GM19351 (cell line): Measurements from ENCODE around the gene XPNPEP1.

ENCODE experiments used
- ATAC-seq: cut with Tn5 transposase; IDR thresholded peaks from one replicate; pipeline ENCODE4 v1.9.1; 2021; ENCODE audit warnings: mild to moderate bottlenecking, moderate library complexity; ENCODE audit not compliant: unreplicated experiment

XPNPEP1 gene

DNA sequence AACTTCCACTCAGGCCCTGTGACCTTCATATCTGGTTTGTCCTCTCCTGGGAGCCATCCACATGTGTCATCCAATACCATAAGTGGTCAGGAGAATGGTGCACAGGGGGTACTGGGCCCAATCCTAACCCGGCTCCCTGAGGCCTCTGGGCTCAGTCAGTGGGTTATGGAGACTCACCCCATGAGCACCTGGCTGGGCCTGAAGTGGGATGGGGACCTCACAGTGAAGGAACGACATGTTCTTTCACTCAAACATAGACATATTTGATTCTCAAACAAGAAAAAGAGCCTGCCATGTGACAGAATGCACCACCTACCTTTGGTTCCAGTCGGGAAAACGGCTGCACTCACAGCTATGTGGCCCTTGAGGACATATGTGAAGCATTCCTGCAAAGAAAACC is 51.8 kb downstream of the XPNPEP1 start:
- no peak for ATAC-seq

DNA sequence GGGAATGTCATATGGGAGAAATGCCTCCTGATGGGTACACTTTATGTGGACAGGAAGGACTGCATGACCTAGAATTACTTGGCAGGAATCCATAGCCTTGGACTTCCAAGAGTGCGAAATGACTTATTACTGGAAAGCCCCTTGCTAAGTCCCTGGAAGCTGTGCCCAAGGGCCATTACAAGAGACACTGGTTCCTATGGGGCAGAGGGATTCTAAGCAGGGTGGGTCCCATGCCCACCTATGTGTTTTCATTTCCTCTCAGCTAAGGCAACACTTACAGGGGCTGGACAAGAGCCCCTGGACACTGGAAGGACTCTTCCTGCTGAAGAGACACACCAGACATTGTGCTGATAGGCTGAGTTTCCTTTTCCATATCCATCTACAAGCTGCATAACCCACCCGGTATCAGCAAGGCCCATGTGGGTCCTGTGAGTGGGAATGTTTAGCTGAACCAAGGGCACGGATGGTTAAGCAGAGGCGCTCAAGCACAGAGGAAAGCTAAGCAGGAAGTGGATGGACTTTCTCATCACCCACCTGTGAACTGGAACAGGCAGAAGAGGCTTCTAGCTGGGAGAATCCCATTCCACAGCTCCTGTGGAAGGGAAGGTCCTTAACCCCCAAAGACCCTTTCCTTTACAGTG is 56.2 kb downstream of the XPNPEP1 start:
- ATAC-seq, result no peak

DNA sequence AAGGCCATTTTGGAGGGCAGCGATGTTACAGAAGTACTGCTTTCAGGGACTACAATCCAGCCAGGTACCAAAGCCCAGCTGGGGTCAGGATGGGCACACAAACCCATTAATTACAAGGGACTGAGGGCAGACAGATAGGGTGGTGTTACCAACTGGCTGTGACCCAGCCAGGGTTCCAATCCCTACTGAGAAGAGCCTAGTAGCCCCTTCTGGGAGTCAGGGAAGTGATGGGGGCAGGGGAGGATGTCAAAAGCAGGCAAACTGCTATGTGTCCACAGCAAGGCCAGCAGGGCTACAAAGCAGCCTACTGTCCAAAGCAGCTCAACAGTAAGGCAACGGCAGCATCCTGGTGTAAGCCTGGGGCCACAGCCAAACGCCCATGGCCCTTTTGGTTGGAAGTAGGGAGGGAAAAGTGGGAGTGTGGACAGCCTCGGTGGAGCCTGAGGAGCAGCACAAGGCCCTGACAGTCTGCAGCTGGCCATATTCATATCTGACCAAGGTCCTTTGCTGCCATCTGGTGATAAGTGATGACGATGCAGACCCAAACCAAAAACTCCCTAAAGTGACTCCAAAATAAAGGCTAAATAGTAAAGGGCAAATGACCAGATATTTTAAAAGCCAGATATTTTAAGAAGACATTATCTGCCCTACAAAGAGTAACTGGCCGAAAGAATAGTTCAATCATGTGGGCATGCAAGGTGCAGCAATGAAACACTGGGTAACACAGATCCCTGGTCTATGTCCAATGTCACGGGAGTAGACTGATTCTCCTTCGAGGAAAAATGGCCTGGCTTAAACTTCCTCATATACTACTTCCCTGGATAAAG is 56.9 kb downstream of the XPNPEP1 start:
- ATAC-seq, result no peak

DNA sequence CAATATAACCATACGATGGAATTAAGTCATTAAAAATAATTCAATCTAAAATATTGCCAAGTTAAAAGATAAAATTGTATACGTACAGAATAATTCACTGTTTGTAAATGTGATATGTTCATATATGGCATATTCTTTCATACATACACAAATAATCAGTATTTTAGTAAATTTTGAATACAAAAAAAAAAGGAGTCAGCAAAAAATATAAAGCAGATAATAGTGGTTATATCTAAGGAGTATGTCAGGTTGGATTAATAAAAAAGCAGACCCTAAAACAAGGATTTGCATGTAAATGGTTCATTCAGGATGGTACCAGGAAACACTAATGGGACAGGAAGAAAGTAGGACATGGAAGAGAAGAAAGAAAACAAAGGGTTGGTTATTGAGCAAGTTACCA is 59.5 kb downstream of the XPNPEP1 start:
- no peak for ATAC-seq

DNA sequence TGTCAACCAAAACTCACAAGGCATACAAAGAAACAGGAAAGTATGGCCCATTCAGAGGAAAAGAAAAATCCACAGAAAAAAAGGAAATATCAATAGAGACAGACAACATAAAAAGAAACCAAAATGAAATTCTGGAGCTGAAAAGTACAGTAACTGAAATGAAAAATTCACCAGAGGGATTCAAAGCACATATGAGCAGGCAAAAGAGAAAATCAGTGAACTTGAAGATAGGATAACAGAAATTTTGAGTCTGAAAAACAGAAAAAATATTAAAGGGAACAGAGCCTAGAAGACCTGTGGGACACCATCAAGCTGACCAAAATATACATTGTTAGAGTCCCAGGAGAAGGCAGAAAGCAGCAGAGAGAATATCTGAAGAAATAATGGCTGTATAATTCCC is 60.6 kb downstream of the XPNPEP1 start:
- no peak for ATAC-seq

DNA sequence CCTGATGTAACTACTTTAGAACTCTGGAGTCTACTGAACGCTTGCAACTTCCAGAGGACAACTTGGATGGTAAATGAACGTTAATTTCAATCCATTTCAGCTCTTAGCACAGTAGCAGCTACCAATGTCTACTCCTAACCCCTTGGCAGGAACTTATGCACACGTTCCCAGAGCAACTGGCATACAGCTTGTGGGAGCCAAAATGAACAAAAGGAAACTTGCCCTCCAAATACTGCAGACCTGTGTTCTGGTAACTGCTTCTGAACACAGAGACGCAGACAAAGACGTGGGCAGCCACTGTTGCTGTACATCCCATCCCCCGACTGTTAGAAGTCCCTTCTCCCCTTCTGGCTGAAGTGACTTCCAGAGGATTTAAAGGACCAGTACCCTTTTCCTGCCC is 61.3 kb downstream of the XPNPEP1 start:
- ATAC-seq, result no peak

DNA sequence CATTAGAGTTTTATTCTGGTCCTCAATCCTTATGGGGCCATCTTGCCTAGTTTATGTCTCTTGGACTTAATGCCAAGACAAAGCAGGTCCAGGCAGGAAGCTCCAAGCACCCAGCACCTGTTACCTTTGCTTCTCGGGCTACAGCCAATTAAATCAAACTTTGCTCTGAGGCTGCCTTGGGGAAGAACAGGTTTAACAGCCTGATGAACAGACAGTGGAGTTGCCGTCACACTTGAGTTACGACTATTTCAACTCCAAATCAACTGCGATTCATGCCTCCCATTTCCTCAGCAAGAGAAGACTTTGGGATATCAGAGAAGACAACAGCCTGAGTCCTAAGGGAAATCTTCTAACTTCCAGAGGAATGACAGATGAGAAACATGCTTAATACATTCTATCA is 62.2 kb downstream of the XPNPEP1 start:
- ATAC-seq, result no peak

DNA sequence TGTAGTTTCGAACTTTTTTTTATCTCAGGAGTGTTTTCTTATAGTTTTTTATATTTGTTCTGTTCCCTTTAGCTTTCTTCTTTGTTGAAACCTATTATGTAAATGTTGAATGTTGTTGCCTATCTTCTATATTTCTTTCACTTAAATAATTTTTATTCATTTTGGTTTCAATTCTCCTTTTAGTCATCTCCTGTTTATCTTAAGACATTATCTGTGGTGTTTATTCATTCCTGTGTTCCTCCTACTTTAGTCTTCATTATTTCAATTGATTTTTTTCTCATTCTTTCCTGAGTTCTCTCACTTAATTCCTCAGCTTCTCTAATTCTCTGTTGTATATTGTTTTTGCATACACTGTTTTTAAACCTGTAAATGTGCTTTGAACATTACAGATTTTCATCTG is 64.1 kb downstream of the XPNPEP1 start:
- no peak for ATAC-seq

DNA sequence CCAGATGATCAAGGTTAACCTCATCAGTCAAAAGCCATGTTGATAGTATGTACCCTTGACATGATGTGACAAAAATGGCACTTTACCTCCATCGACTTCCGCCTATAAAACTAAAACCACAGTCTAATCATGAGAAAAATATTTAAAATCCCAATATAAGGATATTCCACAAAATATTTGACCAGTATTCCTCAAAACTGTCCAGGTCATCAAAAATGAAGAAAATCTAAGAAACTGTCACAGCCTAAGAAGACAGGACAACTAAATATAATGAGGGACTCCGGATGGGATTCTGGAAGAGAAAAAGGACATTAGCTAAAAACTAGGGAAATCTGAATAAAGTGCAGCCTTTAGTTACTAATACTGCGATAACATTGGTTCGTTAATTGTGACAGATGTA is 67.6 kb downstream of the XPNPEP1 start:
- ATAC-seq, result no peak

DNA sequence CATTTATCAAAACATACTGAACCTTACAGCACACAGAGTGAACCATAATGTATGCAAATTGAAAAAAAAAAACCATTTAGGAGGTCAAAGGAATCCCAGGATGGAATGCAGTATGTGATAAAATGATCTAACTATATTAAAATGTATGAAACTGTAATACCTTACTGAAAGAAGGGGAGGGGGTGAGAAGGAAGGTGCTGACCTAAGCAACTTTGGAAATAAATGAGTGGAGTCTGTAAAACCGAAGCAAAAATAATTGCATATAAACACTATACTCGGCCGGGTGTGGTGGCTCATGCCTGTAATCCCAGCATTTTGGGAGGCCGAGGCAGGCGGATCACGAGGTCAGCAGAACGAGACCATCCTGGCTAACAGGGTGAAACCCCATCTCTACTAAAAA is 69.4 kb downstream of the XPNPEP1 start:
- no peak for ATAC-seq

DNA sequence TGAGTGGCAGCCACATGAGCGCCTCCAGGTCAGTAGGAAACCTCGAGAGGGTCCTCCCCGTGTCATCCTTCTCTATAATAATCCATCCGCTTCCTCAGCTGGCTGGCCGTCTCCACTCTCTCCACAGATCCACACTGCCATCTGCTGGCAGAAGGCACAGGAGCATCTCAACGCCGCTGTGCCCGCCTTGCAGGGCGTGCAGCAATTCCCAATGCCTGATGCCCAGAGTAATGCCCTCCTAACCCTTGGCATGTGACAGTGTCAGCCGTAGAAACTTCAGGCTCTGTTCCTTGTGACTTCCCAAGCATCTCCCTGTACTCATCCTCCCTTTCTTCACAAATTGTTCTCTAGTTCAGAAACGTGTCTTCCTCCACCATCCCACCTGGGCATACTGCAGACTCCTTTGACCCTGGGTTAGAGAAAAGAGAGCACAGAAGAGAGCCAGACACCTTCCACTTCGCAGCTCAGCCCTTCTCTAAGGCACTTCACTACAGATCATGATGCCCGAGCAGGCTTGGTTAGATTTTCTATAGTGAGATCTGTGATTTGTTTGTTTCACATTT is 70.8 kb downstream of the XPNPEP1 start:
- ATAC-seq, result peak; percentile 97

DNA sequence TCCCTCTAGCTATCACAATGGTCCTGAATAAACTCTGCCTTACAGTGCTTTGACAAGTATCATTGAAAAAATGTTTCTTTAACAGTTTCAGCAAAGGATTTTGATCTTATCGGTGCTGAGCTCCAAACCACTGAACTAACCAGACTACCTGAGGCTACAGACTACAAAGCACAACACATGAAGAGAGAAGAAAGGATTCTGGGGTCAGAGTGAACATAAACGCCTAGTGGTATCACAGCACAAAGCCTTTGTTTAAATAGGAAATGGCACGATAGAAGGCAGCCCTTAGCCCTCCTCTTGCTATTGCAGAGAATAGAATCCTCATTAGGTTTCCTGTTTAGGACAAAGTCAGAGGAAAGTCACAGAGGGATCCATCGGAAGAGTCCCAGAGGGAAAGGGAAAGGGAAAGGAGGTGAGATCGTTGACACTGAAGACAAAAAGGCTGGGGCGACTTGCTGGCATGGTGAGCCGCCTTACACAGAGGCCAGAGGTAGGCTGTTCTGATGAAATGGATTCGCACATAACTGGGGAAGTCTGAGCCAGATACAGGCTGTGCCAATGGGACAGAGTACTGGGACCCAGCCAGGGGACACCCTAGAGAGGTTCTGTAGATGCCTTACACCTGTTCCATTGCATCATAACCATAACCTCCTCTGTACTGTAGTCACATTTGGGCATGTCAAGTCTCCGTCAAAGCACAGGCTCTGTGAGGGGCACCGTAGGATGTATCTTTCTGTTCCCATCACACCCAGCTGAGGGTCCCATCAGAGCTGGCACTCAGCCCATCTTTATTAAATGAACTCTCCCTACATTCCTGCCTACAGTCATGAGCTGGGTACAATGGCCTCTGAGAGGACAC is 71.5 kb downstream of the XPNPEP1 start:
- peak; percentile 15 for ATAC-seq

DNA sequence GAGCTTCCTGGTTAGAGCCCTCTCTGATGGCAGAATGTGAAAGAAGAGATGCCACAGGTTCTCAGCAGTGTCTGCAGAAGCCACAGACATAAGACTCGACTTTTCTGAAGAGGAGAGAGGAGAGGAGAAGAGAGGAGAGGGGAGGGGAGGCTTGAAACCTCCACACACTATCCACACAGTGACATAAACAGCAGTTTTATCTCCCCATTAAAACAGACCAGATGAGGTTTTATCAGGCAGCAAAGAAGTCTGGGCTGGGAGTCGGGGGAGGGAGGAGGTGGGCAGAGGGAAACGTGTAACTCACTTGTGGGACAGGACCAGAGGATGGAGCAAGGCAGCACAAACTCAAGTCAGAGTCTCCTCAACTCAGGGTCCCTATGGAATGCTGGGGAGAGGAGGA is 76.5 kb downstream of the XPNPEP1 start:
- ATAC-seq, result no peak

DNA sequence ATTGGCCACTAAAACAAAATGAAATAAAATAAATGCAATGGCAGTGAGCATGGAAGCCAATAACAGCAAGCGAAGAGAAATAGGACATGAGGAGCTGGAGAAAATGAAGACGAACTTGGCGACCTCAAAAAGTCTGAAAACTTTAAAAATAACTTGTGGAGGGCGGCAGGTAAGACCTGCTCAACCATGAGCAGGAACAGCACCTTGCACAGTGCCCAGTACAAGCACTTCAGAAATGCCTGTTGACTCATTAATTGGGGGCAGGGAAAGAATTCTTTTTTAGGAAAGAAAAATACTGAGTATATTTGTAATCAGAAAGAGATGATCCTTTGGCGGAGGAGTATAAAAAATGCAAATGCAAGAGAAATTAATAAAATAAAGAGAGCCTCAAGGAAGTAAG is 78.0 kb downstream of the XPNPEP1 start:
- no peak for ATAC-seq

DNA sequence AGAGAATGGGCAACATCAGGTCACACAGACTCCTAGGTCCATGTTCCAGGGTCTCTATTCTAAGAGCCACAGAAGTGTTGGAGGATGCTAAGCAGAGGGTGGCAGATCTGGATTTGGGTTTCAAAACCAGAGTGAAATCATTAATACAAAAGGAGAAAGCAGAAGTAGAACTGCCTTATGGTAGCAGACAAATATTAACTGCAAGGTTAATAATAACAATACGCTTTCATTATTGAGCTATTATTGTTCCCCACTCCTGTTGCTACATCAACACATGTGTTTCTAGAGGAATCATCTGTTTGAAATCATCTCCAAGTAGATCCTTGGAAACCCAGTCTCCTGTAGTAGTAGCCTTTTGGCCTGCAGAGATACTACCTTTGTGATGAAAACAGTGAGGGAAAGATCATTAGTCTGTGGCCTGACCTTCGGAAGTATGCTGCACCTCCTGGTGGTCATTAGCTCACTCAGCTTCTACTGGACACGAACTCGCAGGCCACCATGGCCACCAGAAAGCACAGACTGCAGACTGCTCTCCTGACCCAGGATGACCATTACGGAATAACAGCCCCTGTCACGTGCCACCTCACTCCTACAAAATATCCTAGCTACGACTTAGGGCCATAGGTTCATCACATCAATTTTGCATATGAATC is 84.6 kb downstream of the XPNPEP1 start:
- no peak for ATAC-seq

DNA sequence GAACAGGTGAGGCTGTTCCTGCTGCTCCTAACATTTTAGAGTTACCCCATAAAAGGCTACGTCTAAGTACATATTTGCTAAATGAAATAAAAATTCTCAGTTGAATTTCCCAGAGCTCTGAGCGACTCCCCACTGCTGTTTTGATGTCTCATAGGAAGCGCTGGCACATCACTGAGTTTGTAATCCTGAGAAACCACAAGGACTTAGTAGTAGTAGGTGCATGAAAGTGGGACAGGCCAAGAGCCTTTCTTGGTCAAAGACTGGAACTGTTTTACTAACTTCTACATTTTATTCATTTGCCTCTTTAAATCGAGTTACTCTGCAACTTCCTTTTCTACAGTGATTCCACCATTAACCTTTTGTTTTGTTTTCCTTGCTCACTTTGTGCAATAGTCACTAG is 85.9 kb downstream of the XPNPEP1 start:
- no peak for ATAC-seq

DNA sequence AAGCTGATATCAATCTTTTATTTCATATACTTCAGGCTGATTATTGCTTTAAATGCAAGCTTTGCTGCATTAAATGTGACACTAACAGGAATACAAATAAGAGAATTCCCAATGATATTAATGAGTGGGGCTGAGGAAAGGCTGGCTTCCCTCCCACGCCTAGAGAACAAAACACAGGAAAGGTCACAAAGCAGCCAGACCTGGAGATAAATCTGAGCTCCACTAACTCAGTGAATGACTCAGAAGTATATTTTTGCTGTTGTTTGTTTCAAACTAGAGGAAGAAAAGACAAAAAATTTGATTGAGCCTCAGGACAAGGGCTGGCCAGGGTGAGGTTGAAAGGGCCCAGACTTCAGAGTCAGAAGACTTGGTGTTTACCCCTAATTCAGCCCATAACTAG is 88.1 kb downstream of the XPNPEP1 start:
- ATAC-seq, result no peak

DNA sequence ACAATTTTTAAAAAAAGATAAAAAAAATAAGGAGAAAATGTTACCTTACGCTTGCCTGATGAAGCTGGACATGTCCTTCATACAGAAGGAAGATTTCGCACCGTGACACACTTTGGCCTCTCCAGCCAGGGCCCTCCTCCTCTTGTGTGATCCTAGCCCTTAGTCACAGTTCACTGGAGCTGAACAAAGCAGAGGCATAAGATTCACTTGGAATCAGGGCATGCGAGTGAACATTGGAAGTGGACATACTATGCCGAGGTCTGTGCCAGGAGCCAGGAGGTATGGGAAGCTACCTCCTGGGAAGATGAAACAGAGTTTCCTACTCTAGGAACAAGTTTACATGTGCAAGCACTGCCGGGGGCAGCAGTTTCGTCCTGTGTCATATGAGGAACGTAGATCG is 91.5 kb downstream of the XPNPEP1 start:
- no peak for ATAC-seq

DNA sequence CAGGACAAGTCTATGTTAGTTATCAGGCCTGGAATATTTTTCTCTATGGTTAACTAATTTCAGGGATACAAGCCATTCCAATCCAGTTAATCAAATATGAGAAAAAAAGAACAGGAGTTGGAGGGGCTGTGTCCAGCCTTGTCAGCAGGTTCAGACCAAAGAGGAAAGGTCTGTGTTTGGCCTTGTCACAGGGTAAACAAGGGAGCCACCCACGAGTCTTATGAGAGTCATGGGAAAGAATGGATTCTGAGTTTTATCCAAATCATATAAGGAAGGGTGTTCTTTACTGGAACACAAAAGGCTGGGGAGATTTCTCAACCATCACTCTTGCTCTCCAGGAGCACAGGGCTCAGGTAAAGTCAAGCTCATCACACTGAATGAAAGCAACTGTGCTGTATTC is 99.1 kb downstream of the XPNPEP1 start:
- no peak for ATAC-seq

DNA sequence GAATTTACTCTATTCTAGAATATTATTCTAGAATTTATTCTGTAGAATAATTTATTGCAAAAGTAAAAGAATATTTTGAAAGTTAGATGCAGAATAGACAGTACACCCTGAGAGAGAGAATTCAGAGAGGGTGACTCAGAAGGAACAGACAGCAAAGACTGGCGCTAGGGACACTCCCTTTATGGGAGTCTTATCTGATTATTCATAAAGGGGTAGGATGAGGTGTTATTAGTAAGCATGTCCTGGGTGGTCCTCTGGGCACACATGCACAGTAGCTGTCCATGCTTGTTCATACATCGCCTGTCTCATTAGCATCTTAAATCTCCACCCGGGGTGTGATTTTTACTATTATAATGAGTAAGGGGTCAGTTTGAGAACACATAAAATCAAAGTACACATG is 100.1 kb downstream of the XPNPEP1 start:
- ATAC-seq, result no peak

DNA sequence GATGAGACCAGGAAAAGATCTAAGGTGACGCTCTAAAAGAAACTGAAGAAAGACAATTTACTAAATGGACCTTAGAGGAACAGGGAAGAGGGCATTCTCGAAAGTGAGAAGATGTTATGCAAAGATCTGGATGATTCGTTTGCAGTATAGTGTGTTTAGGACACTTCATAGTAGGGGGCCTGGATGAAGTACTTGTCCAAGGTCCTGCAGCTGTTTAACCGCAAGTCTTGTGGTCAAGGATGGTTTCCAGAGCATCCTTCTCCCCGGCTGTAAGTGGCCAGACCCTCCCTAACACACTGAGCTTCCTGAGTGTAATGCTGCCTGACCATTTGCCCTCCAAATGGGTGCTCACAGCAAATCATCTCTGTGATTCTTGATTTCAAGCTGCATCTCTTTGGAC is 101.6 kb downstream of the XPNPEP1 start:
- ATAC-seq, result no peak
